Chondrocyte (in vitro differentiated cells): ENCODE data around the gene FAM180B. TPM values are rescaled to one million over a fixed set of nuclear protein-coding genes. Genes with fewer than 3 reads are reported as not detected.
A peak's percentile ranks its signal among the peaks of the same experiment; 100 is the strongest.

Experiments used
- DNase-seq: peaks from one replicate; pipeline ENCODE4 v3.0.0; 2021; ENCODE audit warnings: mixed read lengths, low spot score
- H3K27ac Mint-ChIP-seq: one replicate; pipeline ENCODE4 v1.8.0; 2021; ENCODE audit warnings: mild to moderate bottlenecking, moderate library complexity, mixed read lengths; ENCODE audit not compliant: unreplicated experiment
- H3K27me3 Mint-ChIP-seq: 2 replicates; pipeline ENCODE4 v1.8.0; 2021; ENCODE audit warnings: low read depth, mixed read lengths
- H3K36me3 Mint-ChIP-seq: 2 replicates; pipeline ENCODE4 v1.8.0; 2021; ENCODE audit warnings: low read depth, mixed read lengths
- H3K4me1 Mint-ChIP-seq: 2 replicates; pipeline ENCODE4 v1.8.0; 2021; ENCODE audit warnings: low read depth, mild to moderate bottlenecking, mixed read lengths
- H3K4me3 Mint-ChIP-seq: one replicate; pipeline ENCODE4 v1.8.0; 2021; ENCODE audit warnings: mild to moderate bottlenecking, moderate library complexity, mixed read lengths; ENCODE audit not compliant: unreplicated experiment
- H3K9me3 Mint-ChIP-seq: 2 replicates; pipeline ENCODE4 v1.8.0; 2021; ENCODE audit warnings: low read depth, mixed read lengths
- total RNA-seq: library from RNA; stranded (reverse); gene quantifications from 3 replicates; pipeline ENCODE4 v1.2.1, GENCODE V29; 2021
- TF ChIP-seq, protein P1 (sequence below): fragments of 200-600 bp; sonication (generic); IDR thresholded peaks from 2 replicates; pipeline ENCODE4 v1.5.0; 2021; ENCODE audit warnings: antibody characterized with exemption, mild to moderate bottlenecking, moderate library complexity

The FAM180B gene
- total RNA-seq, 1 donor from 2014 or later, result not detected

DNA sequence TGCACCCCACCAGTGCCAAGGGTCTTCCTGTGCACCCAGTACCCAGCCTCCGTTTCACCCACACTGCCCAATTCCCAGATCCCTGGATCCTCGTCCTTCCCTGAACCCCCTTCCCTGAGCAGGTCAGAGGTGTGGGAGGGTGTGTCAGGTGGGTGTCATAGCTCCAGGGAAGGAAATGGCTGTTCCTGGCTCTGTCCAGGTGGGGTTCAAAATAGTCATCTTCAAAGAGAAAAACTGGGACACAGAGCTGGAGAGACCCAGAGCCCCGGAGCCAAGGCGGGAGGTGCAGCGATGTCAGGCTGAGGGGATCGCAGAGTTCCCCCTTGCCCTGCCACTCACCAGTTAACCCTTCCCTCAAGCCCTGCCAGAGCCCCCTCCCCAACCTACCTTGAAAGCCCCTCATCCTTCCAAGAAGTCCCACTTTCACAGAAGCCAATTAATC lies 7.0 kb downstream of the FAM180B start:
- Mint-ChIP-seq H3K4me1 (peaks cover 8% of the 10 kb centered on the region), H3K36me3 (peaks cover 2% of the 10 kb centered on the region)

DNA sequence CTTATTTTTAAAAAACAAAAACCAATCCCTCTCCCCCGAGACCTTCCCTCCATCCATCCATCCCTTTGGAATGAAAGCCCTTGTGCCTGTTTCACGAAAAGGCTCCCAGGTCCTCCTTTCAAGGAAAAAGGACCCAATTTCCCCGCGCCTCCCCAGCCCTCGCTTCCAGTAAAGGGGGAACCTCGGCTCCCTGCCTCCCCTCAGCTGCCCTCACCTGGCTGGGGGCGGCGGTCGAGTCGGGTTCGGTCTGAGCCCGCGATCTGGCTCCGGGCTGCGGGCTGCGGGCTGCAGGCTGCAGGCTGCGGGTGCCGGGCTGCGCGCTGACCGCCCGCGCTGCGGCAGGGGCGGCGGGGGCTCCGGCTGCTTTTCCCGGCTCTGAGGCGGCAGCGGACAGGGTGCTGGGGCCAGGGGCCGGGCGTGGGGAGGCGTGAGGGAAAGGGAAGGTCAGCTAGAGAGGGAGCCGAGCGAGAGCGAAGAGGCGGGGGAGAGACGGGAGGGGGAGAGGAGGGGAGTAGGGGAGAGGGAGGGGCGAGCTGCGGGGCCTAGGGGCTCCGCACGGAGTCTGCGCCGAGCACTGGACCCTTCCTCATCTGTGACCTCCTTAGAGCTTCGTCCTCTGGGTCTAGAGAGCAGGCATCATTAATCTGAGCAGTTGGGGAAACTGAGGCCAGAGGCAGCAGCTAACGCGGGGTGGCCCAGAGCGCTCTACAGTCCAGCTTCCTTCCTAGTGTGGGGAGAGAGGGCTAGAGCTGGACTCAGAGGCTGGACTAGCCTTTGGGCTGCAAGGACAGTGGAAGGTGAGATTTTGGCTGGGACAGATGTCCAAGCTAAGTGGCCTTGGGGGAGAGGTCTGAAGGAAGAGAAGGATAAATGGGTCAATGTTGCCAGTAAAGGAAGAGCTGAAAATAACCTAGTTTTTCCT lies 7.7 kb downstream of the FAM180B start, which contains the start of gene C1QTNF4:
TSS of gene C1QTNF4 (minus strand) at position 478 of the 922 bp plus-strand sequence. CDS start 3,601 bp downstream, outside the sequence.
- Mint-ChIP-seq H3K4me1 (peaks cover 8% of the 10 kb centered on the region), H3K27ac (no peak within 1 kb of the TSS), H3K27me3 (peaks cover 35% of the 10 kb centered on the region), H3K36me3 (peaks cover 2% of the 10 kb centered on the region), H3K4me3 (peak within 1 kb of the TSS; percentile 33), H3K9me3 (no peaks in the 10 kb centered on the region)
- TF ChIP-seq, protein P1, sequence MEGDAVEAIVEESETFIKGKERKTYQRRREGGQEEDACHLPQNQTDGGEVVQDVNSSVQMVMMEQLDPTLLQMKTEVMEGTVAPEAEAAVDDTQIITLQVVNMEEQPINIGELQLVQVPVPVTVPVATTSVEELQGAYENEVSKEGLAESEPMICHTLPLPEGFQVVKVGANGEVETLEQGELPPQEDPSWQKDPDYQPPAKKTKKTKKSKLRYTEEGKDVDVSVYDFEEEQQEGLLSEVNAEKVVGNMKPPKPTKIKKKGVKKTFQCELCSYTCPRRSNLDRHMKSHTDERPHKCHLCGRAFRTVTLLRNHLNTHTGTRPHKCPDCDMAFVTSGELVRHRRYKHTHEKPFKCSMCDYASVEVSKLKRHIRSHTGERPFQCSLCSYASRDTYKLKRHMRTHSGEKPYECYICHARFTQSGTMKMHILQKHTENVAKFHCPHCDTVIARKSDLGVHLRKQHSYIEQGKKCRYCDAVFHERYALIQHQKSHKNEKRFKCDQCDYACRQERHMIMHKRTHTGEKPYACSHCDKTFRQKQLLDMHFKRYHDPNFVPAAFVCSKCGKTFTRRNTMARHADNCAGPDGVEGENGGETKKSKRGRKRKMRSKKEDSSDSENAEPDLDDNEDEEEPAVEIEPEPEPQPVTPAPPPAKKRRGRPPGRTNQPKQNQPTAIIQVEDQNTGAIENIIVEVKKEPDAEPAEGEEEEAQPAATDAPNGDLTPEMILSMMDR, result no peak
- DNase-seq, result no peak

More for the DNA sequence above, 7.0 kb downstream of the FAM180B start:
- DNase-seq, result no peak
- TF ChIP-seq, protein P1, result no peak
- no peaks in the 10 kb centered on the region for H3K9me3 Mint-ChIP-seq
- H3K4me3 Mint-ChIP-seq, result peak overlapping the region; percentile 33
- peaks cover 35% of the 10 kb centered on the region for H3K27me3 Mint-ChIP-seq
- H3K27ac Mint-ChIP-seq, result no peak overlapping the region

DNA sequence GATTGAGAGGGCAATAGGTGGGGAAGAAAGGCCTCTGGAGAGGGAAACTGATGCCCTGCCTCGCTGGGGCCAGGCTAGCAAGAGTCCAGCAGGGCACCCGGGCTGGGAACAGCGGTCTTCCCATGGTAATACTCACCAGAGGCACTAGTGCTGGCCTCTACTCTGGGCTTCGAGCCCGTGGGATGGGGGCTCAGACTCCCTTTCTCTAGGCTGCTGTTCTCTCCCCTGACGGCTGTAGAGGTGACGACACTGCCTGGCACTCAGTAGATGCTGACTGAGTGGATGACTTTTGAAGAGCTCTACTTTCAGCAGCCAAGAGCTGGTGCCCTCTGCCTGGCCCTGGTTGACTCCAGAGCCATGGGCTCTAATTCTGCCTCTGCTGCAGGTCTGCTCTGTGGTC lies 8.6 kb downstream of the FAM180B start:
- Mint-ChIP-seq H3K27me3 (peaks cover 35% of the 10 kb centered on the region), H3K9me3 (no peaks in the 10 kb centered on the region), H3K4me3 (no peak overlapping the region), H3K27ac (no peak overlapping the region), H3K36me3 (peaks cover 2% of the 10 kb centered on the region), H3K4me1 (peaks cover 8% of the 10 kb centered on the region)
- DNase-seq, result no peak
- TF ChIP-seq, protein P1, result no peak

DNA sequence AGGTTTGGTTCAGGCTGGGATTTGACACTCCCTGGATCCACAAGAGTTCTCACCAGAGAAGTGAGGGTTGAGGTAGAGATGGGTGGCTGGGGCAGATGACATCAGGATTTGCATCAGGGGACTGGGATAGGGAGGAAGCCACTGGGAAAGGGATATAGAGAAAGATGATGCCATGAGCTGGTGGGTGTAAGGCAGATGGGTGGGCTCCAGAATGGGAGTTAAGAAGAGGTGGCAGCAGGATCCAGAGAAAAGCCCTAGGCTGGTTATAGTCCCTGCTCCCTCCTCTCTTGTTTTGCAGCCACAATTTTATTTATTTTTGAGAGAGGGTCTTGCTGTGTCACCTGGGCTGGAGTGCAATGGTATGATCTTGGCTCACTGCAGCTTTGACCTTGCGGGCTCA lies 9.5 kb downstream of the FAM180B start:
- TF ChIP-seq, protein P1, result no peak
- Mint-ChIP-seq H3K9me3 (no peaks in the 10 kb centered on the region), H3K4me1 (peaks cover 8% of the 10 kb centered on the region), H3K4me3 (no peak overlapping the region), H3K36me3 (peaks cover 2% of the 10 kb centered on the region), H3K27ac (no peak overlapping the region), H3K27me3 (peaks cover 35% of the 10 kb centered on the region)
- DNase-seq, result no peak

DNA sequence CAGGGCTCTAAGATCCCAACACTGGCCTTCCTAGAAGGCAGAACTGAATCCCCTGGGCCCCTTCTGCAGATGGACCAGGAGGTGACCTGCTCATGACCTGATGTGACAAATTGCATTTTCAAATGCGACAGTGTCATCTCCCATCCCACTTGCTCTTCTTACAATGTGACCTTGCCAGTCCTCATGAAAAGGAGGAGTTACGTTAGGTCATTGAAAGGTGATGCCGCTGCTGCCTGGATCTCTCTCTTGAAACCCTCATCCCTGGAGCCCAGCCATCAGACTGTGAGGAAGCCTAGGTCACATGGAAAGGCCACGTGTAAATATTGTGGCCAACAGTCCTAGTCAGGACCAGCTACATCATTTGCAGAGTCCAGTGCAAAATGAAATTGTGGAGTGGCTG lies 13.4 kb downstream of the FAM180B start:
- H3K36me3 Mint-ChIP-seq, result peaks cover 2% of the 10 kb centered on the region
- H3K4me3 Mint-ChIP-seq, result no peak overlapping the region
- no peak for DNase-seq
- TF ChIP-seq, protein P1, result no peak
- H3K9me3 Mint-ChIP-seq, result no peaks in the 10 kb centered on the region
- H3K27me3 Mint-ChIP-seq, result peaks cover 9% of the 10 kb centered on the region
- no peaks in the 10 kb centered on the region for H3K4me1 Mint-ChIP-seq
- H3K27ac Mint-ChIP-seq, result no peak overlapping the region
